AG04450 (cell line): ENCODE results near the gene NAXD. TPM values are rescaled to one million over a fixed set of nuclear protein-coding genes. Genes with fewer than 3 reads are reported as not detected.
A peak's percentile ranks its signal among the peaks of the same experiment; 100 is the strongest.
"Not testable (repeated sequence)": the region's sequence is repeated elsewhere in the genome, so short reads cannot be mapped to it uniquely, and the experiment has no call there.

ENCODE experiments used
- CTCF ChIA-PET: fragments of 300-600, 350-600 bp; formaldehyde crosslinking; extraction: SDS; loops from one replicate; lab custom pipeline; 2022; ENCODE audit warnings: antibody characterized with exemption, inconsistent platforms; lab: Charles Lee
- POLR2A ChIA-PET: fragments of 350-600 bp; formaldehyde crosslinking; extraction: SDS; loops from one replicate; lab custom pipeline; 2021; ENCODE audit warnings: antibody characterized with exemption, inconsistent platforms; lab: Yijun Ruan, JAX
- DNase-seq: peaks from one replicate; pipeline ENCODE4 v3.0.0-alpha.2; 2011; ENCODE audit warnings: low read depth, low spot score
- H3K27ac ChIP-seq: one replicate; pipeline ENCODE4 v1.5.1; 2012; ENCODE audit warnings: low read depth, low read length, control low read depth
- H3K27me3 ChIP-seq: one replicate; pipeline ENCODE4 v1.6.0; 2012; ENCODE audit warnings: low read length; ENCODE audit not compliant: control insufficient read depth, insufficient read depth
- H3K4me3 ChIP-seq: 2 replicates; pipeline ENCODE4 v1.5.1; 2011; ENCODE audit warnings: mild to moderate bottlenecking, low read depth, low read length, control low read depth
- H3K9me3 ChIP-seq: 2 replicates; pipeline ENCODE4 v1.5.1; 2012; ENCODE audit warnings: low read length; ENCODE audit not compliant: control insufficient read depth, insufficient read depth
- polyA minus RNA-seq: library from RNA; depleted of rRNA, polyadenylated mRNA; stranded (reverse); fragments of >200 nt; gene quantifications from 2 replicates; pipeline ENCODE4 v1.2.3, GENCODE V29; 2011; rRNA and poly(A)+ RNA removed
- polyA plus RNA-seq: library from polyadenylated mRNA; depleted of rRNA; stranded (reverse); fragments of >200 nt; gene quantifications from 2 replicates; pipeline ENCODE4 v1.2.3, GENCODE V29; 2011; rRNA removed
- TF ChIP-seq, protein P1 (sequence below): IDR thresholded peaks from 2 replicates; pipeline ENCODE4 v1.5.1; 2011; ENCODE audit warnings: low read depth, low read length, control low read depth, inconsistent platforms

The NAXD gene
- 33.3 and 35.0 TPM in 2 replicates for polyA plus RNA-seq
- 17.8 and 24.8 TPM in 2 replicates for polyA minus RNA-seq

GRCh38 chr13:110615322-110616102 lies at the start of gene NAXD:
TSS of gene NAXD (plus strand) at chr13:110615545. CDS start at chr13:110615602, 57 bp downstream.
- TF ChIP-seq, protein P1, sequence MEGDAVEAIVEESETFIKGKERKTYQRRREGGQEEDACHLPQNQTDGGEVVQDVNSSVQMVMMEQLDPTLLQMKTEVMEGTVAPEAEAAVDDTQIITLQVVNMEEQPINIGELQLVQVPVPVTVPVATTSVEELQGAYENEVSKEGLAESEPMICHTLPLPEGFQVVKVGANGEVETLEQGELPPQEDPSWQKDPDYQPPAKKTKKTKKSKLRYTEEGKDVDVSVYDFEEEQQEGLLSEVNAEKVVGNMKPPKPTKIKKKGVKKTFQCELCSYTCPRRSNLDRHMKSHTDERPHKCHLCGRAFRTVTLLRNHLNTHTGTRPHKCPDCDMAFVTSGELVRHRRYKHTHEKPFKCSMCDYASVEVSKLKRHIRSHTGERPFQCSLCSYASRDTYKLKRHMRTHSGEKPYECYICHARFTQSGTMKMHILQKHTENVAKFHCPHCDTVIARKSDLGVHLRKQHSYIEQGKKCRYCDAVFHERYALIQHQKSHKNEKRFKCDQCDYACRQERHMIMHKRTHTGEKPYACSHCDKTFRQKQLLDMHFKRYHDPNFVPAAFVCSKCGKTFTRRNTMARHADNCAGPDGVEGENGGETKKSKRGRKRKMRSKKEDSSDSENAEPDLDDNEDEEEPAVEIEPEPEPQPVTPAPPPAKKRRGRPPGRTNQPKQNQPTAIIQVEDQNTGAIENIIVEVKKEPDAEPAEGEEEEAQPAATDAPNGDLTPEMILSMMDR: no peak
- peak within 1 kb of the TSS; percentile 81 for H3K4me3 ChIP-seq
- ChIA-PET CTCF (interaction anchor here (1.0 kb wide), 1 partner anchor 160 kb away, joined by 3 read pairs; no protein-coding TSS in a partner anchor), POLR2A (interaction anchor here (0.7 to 1.2 kb wide), 2 partner anchors 24 to 100 kb away, joined by 3 to 5 read pairs; no protein-coding TSS in a partner anchor)
- peak; percentile 67 for DNase-seq
- no peaks in the 10 kb centered on the region for H3K27me3 ChIP-seq
- H3K9me3 ChIP-seq: peaks cover 5% of the 10 kb centered on the region
- H3K27ac ChIP-seq: peak within 1 kb of the TSS; percentile 75

DNA sequence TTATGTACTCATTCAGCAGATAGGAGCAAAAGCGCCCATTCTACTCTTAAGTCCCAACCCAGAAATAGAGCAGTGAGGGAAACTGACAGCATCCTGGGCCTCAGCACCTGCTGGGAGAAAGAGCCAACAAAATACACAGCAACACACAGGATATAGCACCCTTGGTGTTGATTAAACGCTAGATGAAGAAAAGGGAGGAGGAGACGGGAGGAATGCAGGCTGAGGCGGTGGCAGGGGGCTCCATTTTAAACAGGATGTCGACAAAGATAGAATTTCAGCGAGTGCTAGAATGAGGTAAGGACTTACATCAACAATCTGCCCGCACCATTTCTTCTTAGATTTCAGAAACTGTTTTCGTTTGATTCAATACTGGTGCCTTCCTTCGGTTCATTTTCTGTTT lies 49.2 kb upstream of the NAXD start:
- ChIA-PET POLR2A (no interaction called here), CTCF (no interaction called here)
- H3K4me3 ChIP-seq: no peak overlapping the region
- H3K27ac ChIP-seq: no peak overlapping the region
- TF ChIP-seq, protein P1: no peak
- H3K27me3 ChIP-seq: peaks cover 22% of the 10 kb centered on the region
- no peaks in the 10 kb centered on the region; the same call in 1 of the 2 replicates for H3K9me3 ChIP-seq
- DNase-seq: no peak

DNA sequence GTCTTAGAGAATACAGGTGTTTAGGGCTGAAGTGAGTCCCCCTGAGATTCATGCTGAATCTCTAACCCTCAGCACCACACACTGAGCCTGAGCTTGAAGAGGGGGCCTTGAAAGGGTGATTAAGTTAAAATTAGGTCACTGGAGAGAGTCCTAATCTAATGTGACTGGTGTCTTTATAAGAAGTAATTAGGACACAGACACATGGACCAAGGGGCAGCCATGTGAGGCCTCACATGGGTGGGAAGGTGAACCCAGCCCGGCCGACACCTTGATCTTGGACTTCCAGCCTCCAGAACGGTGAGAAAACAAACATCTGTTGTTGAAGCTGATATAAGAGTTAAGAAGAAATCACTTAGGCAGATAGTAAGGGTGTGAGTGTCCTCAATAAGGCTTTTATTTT lies 46.7 kb upstream of the NAXD start:
- no peak overlapping the region for H3K4me3 ChIP-seq
- H3K27ac ChIP-seq: no peak overlapping the region
- POLR2A ChIA-PET: no interaction called here
- CTCF ChIA-PET: no interaction called here
- TF ChIP-seq, protein P1: no peak
- no peaks in the 10 kb centered on the region; the same call in 1 of the 2 replicates for H3K9me3 ChIP-seq
- peaks cover 45% of the 10 kb centered on the region for H3K27me3 ChIP-seq
- no peak for DNase-seq

GRCh38 chr13:110569962-110570361 lies 45.4 kb upstream of the NAXD start:
- POLR2A ChIA-PET: interaction anchor here (0.6 kb wide), 1 partner anchor 10 kb away, joined by 6 read pairs; no protein-coding TSS in a partner anchor
- CTCF ChIA-PET, DNase-seq, H3K4me3 ChIP-seq, H3K27ac ChIP-seq, H3K9me3 ChIP-seq: not testable (repeated sequence)
- peaks cover 47% of the 10 kb centered on the region for H3K27me3 ChIP-seq

- Histone ChIP-seq H3K27me3 (peaks cover 52% of the 10 kb centered on the region), H3K27ac (no peak overlapping the region), H3K4me3 (no peak overlapping the region), H3K9me3 (no peaks in the 10 kb centered on the region; the same call in none of the 2 replicates)
- no peak for DNase-seq
- TF ChIP-seq, protein P1: no peak
- ChIA-PET POLR2A (no interaction called here), CTCF (no interaction called here)
Observed at GRCh38 chr13:110570886-110571285, 44.5 kb upstream of the NAXD start.
